ENCODE data around the gene PHACTR1. TPM values are rescaled to one million over a fixed set of nuclear protein-coding genes. Genes with fewer than 3 reads are reported as not detected.
A peak's percentile ranks its signal among the peaks of the same experiment; 100 is the strongest.

The PHACTR1 gene
- polyA plus RNA-seq, 3 donors, result 6.1 to 26.9 (median 7.6) TPM

- H3K9me3 Mint-ChIP-seq, result no peaks in the 10 kb centered on the region
- intact Hi-C loops (cut with micrococcal nuclease), result loop anchor here in 1 of 2 donors (5.0 to 10.0 kb wide), 3 partner anchors 55 to 413 kb away; no protein-coding TSS in a partner anchor
- H3K4me1 Mint-ChIP-seq, result peaks cover 21% of the 10 kb centered on the region
- Histone ChIP-seq H4K20me1 (ENCODE audit: insufficient read depth, low read length) (no peaks in the 10 kb centered on the region), H3K4me1 (ENCODE audit: control insufficient read depth in 1 of 2, insufficient read depth in 2 of 2, low read length in 2 of 2) (peaks cover 6 to 17% of the 10 kb centered on the region in 2 donors), H3K4me2 (replicated peaks; ENCODE audit: extremely low read depth, low read length, poor library complexity, severe bottlenecking) (peak overlapping the region; percentile 94), H3K9me3 (replicated peaks in 1 of 2; ENCODE audit: control insufficient read depth in 1 of 2, insufficient read depth in 1 of 2, low read length in 2 of 2) (no peaks in the 10 kb centered on the region), H3K9ac (ENCODE audit: insufficient read depth, low read length, poor library complexity, severe bottlenecking) (peak overlapping the region; percentile 85), H3K79me2 (ENCODE audit: insufficient read depth, low read length) (peaks cover 10% of the 10 kb centered on the region), H3K27ac (ENCODE audit: low read depth in 1 of 2, low read length in 2 of 2) (peak overlapping the region; percentile 75 to 92), H2AFZ (ENCODE audit: insufficient read depth, low read depth, low read length, poor library complexity, severe bottlenecking) (peak overlapping the region; percentile 76), H3K36me3 (replicated peaks in 1 of 2; ENCODE audit: control insufficient read depth in 1 of 2, insufficient read depth in 2 of 2, low read length in 2 of 2) (peaks cover 10 to 31% of the 10 kb centered on the region in 2 donors), H3K4me3 (replicated peaks in 1 of 3; ENCODE audit: low read depth in 2 of 3, low read length in 3 of 3) (peak overlapping the region; percentile 88 to 98 (median 92)), H3K27me3 (ENCODE audit: control insufficient read depth in 2 of 2, insufficient read depth in 2 of 2, low read length in 2 of 2) (no peaks in the 10 kb centered on the region)
- TF ChIP-seq CTCF (IDR thresholded peaks at IDR 0.05), result no peak
- peak overlapping the region; percentile 90 to 93 for H3K4me3 Mint-ChIP-seq
- H3K27me3 Mint-ChIP-seq (ENCODE audit: low read depth in 3 of 3), result no peaks in the 10 kb centered on the region
- WGBS (ENCODE audit: insufficient coverage), result 0% methylated on average over 6 of the region's 10 CpGs
- peak overlapping the region; percentile 92 to 96 (median 94) for H3K27ac Mint-ChIP-seq
- H3K36me3 Mint-ChIP-seq, result peaks cover 33% of the 10 kb centered on the region in 2 donors
- peak in 1 of 3 donors; percentile 16 for DNase-seq
Measured at GRCh38 chr6:13327691-13328075, 611.1 kb downstream of the PHACTR1 start.

- WGBS (ENCODE audit: insufficient coverage), result 0% methylated on average over 53 of the region's 63 CpGs
- Histone ChIP-seq H3K27ac (ENCODE audit: low read depth in 1 of 2, low read length in 2 of 2) (peak within 1 kb of the TSS; percentile 75 to 92), H3K9ac (ENCODE audit: insufficient read depth, low read length, poor library complexity, severe bottlenecking) (peak within 1 kb of the TSS; percentile 85)
Measured at GRCh38 chr6:13328076-13328874, 611.7 kb downstream of the PHACTR1 start, which contains the start of gene TBC1D7. Gene TBC1D7, minus strand, starts transcription at chr6:13328537. Its CDS starts 1,639 bp downstream, at chr6:13326898.

More at GRCh38 chr6:13328076-13328874, 611.7 kb downstream of the PHACTR1 start, which contains the start of gene TBC1D7:
- H3K4me1 ChIP-seq (ENCODE audit: control insufficient read depth in 1 of 2, insufficient read depth in 2 of 2, low read length in 2 of 2), result peaks cover 6 to 17% of the 10 kb centered on the region in 2 donors
- Mint-ChIP-seq H3K27me3 (ENCODE audit: low read depth in 3 of 3) (no peaks in the 10 kb centered on the region), H3K27ac (peak within 1 kb of the TSS; percentile 93 to 98 (median 96)), H3K36me3 (peaks cover 27 to 30% of the 10 kb centered on the region in 2 donors), H3K9me3 (no peaks in the 10 kb centered on the region), H3K4me1 (peaks cover 21% of the 10 kb centered on the region), H3K4me3 (peak within 1 kb of the TSS; percentile 90 to 93)
- H3K36me3 ChIP-seq (replicated peaks in 1 of 2; ENCODE audit: control insufficient read depth in 1 of 2, insufficient read depth in 2 of 2, low read length in 2 of 2), result peaks cover 10 to 27% of the 10 kb centered on the region in 2 donors
- H2AFZ ChIP-seq (ENCODE audit: insufficient read depth, low read depth, low read length, poor library complexity, severe bottlenecking), result peak within 1 kb of the TSS; percentile 76
- peaks cover 10% of the 10 kb centered on the region for H3K79me2 ChIP-seq (ENCODE audit: insufficient read depth, low read length)
- H3K4me3 ChIP-seq (replicated peaks in 1 of 3; ENCODE audit: low read depth in 2 of 3, low read length in 3 of 3), result peak within 1 kb of the TSS; percentile 88 to 98 (median 92)
- TF ChIP-seq CTCF (IDR thresholded peaks at IDR 0.05), result peak; percentile 19
- peak within 1 kb of the TSS; percentile 94 for H3K4me2 ChIP-seq (replicated peaks; ENCODE audit: extremely low read depth, low read length, poor library complexity, severe bottlenecking)
- H4K20me1 ChIP-seq (ENCODE audit: insufficient read depth, low read length), result no peaks in the 10 kb centered on the region
- intact Hi-C loops (cut with micrococcal nuclease), result loop anchor here in 1 of 2 donors (5.0 to 10.0 kb wide), 3 partner anchors 56 to 413 kb away; no protein-coding TSS in a partner anchor
- no peaks in the 10 kb centered on the region for H3K27me3 ChIP-seq (ENCODE audit: control insufficient read depth in 2 of 2, insufficient read depth in 2 of 2, low read length in 2 of 2)
- H3K9me3 ChIP-seq (replicated peaks in 1 of 2; ENCODE audit: control insufficient read depth in 1 of 2, insufficient read depth in 1 of 2, low read length in 2 of 2), result no peaks in the 10 kb centered on the region
- DNase-seq, result peak; percentile 87 to 91 (median 91)

Data from CD14-positive monocyte (primary cell).